Endothelial cell of umbilical vein (primary cell): ENCODE results near the gene MRPS30. TPM values are rescaled to one million over a fixed set of nuclear protein-coding genes. Genes with fewer than 3 reads are reported as not detected.

Experiments used
- BruUV-seq: library from RNA; stranded (reverse); fragments of 400-500 nt; replicated peaks from 2 replicates; lab custom pipeline; 2021; lab: Mats Ljungman, UMichigan
- CTCF ChIA-PET: fragments of 300-600, 350-600 bp; sonication (Branson Sonifier 250); formaldehyde crosslinking; loops from one replicate; lab custom pipeline; 2021; ENCODE audit warnings: antibody characterized with exemption, inconsistent platforms; lab: Charles Lee
- POLR2A ChIA-PET: fragments of 300-600, 350-600 bp; sonication (Branson Sonifier 250); formaldehyde crosslinking; loops from one replicate; lab custom pipeline; 2021; ENCODE audit warnings: antibody characterized with exemption, inconsistent platforms; lab: Charles Lee
- DNase-seq: peaks from one replicate; pipeline ENCODE4 v3.0.0-alpha.2; 2011; ENCODE audit warnings: low read depth, low spot score
- FAIRE-seq: peaks from 2 replicates; lab custom pipeline; 2011; peaks lifted over from hg19 to GRCh38; lab: Jason Lieb, UNC
- H2AFZ ChIP-seq: 2 replicates; pipeline ENCODE4 v1.6.0; 2012; ENCODE audit warnings: low read depth, low read length, control low read depth, inconsistent platforms
- H3K27ac ChIP-seq: 2 replicates; pipeline ENCODE4 v1.5.1; 2011; ENCODE audit warnings: low read depth, mild to moderate bottlenecking, control low read depth, low read length, moderate library complexity; ENCODE audit not compliant: insufficient read depth
- H3K27me3 ChIP-seq, 2 experiments: 2 replicates each; pipeline versions ENCODE4 v1.6.0 to v1.6.1; 2011; ENCODE audit warnings: low read length in 2 of 2, mixed read lengths in 1 of 2; ENCODE audit not compliant: control insufficient read depth in 2 of 2, insufficient read depth in 2 of 2
- H3K36me3 ChIP-seq, 2 experiments: 2 replicates in 1 of 2; 3 replicates in 1 of 2; pipeline ENCODE4 v1.5.1; 2011; ENCODE audit warnings: low read length in 2 of 2, mild to moderate bottlenecking in 1 of 2, moderate library complexity in 1 of 2; ENCODE audit not compliant: control insufficient read depth in 2 of 2, insufficient read depth in 2 of 2; ENCODE audit errors: extremely low read depth in 1 of 2
- H3K4me1 ChIP-seq: 3 replicates; pipeline ENCODE4 v1.5.1; 2011; ENCODE audit warnings: mild to moderate bottlenecking, low read length; ENCODE audit not compliant: control insufficient read depth, insufficient read depth; ENCODE audit errors: extremely low read depth
- H3K4me2 ChIP-seq: 2 replicates; pipeline ENCODE4 v1.6.1; 2011; ENCODE audit warnings: low read length, control low read depth, mixed read lengths; ENCODE audit not compliant: insufficient read depth
- H3K4me3 ChIP-seq, 3 experiments: fragments of 200-600 bp in 1 of 3; sonication (generic), shearing (Covaris generic) in 1 of 3; replicated peaks in 1 of 3; 2 replicates each; pipeline ENCODE4 v1.5.1; 2011 to 2016; ENCODE audit warnings: control low read depth in 3 of 3, low read length in 3 of 3, mild to moderate bottlenecking in 2 of 3, inconsistent platforms in 1 of 3, low read depth in 1 of 3, moderate library complexity in 1 of 3; ENCODE audit not compliant: insufficient read depth in 1 of 3
- H3K79me2 ChIP-seq: 2 replicates; pipeline ENCODE4 v1.6.0; 2012; ENCODE audit warnings: low read length, inconsistent platforms; ENCODE audit not compliant: control insufficient read depth, insufficient read depth
- H3K9ac ChIP-seq: replicated peaks from 2 replicates; pipeline ENCODE3; 2011; ENCODE audit warnings: low read length, control low read depth; ENCODE audit not compliant: insufficient read depth; ENCODE audit errors: extremely low read depth
- H3K9me1 ChIP-seq: replicated peaks from 3 replicates; pipeline ENCODE4 v1.6.0; 2011; ENCODE audit warnings: mild to moderate bottlenecking, low read length; ENCODE audit not compliant: control insufficient read depth, insufficient read depth; ENCODE audit errors: extremely low read depth
- H3K9me3 ChIP-seq: replicated peaks from 2 replicates; pipeline ENCODE4 v1.5.1; 2012; ENCODE audit warnings: low read length, inconsistent platforms; ENCODE audit not compliant: control insufficient read depth, insufficient read depth
- H4K20me1 ChIP-seq: replicated peaks from 2 replicates; pipeline ENCODE3; 2011; ENCODE audit warnings: mild to moderate bottlenecking, low read length; ENCODE audit not compliant: control insufficient read depth, insufficient read depth; ENCODE audit errors: extremely low read depth
- CTCF ChIP-seq, 2 donors: IDR thresholded peaks; 1 replicate in 1 of 2; 2 replicates in 1 of 2; pipeline ENCODE4 v1.5.1; 2011; ENCODE audit warnings: low read length in 2 of 2, mild to moderate bottlenecking in 2 of 2, moderate library complexity in 2 of 2, control low read depth in 1 of 2, inconsistent platforms in 1 of 2, low read depth in 1 of 2; ENCODE audit not compliant: insufficient read depth in 1 of 2; ENCODE audit errors: extremely low read depth in 1 of 2
- EZH2 ChIP-seq: IDR thresholded peaks from 2 replicates; pipeline ENCODE4 v1.6.1; 2012; ENCODE audit warnings: borderline replicate concordance, low read depth, mild to moderate bottlenecking, moderate library complexity, low read length, inconsistent platforms; ENCODE audit not compliant: severe bottlenecking
- FOS ChIP-seq: IDR thresholded peaks from 2 replicates; pipeline ENCODE4 v1.6.1; 2011; ENCODE audit warnings: mild to moderate bottlenecking, low read length, moderate library complexity, borderline replicate concordance; ENCODE audit not compliant: insufficient read depth
- GATA2 ChIP-seq: IDR thresholded peaks from 2 replicates; pipeline ENCODE4 v1.7.0; 2011; ENCODE audit warnings: low read depth, mild to moderate bottlenecking, moderate library complexity, mixed read lengths, low read length; ENCODE audit not compliant: insufficient read length, insufficient read depth
- JUN ChIP-seq: IDR thresholded peaks from 2 replicates; pipeline ENCODE4 v1.6.1; 2011; ENCODE audit warnings: borderline replicate concordance, low read depth; ENCODE audit not compliant: insufficient read length, insufficient read depth
- MAX ChIP-seq: IDR thresholded peaks from 2 replicates; pipeline ENCODE4 v1.6.1; 2011; ENCODE audit not compliant: insufficient read depth, insufficient read length
- MYC ChIP-seq: IDR thresholded peaks from one replicate; pipeline ENCODE4 v1.6.1; 2011; ENCODE audit warnings: mild to moderate bottlenecking, low read depth, low read length
- POLR2A ChIP-seq: IDR thresholded peaks from 2 replicates; pipeline ENCODE4 v1.6.1; 2012; ENCODE audit warnings: low read depth, mild to moderate bottlenecking, control low read depth, low read length
- POLR2AphosphoS5 ChIP-seq: IDR thresholded peaks from 2 replicates; pipeline ENCODE4 v1.6.1; 2012; ENCODE audit warnings: low read depth, mild to moderate bottlenecking, control low read depth, low read length, moderate library complexity; ENCODE audit not compliant: insufficient read depth
- dilution Hi-C: fragments of 300-500 bp; cut with MboI; formaldehyde crosslinking; loops from one replicate; pipeline ENCODE4 v1.15.0; 2019; ENCODE audit warnings: low sequenced_read_pairs; ENCODE audit not compliant: extremely low pct_ligation_motif_present
- intact Hi-C: fragments of 100-400 bp; cut with micrococcal nuclease; formaldehyde crosslinking; loops from one replicate; pipeline ENCODE4 v1.10.0; 2022
- polyA plus RNA-seq, 4 experiments: library from polyadenylated mRNA; depleted of rRNA in 3 of 4; stranded (reverse) in 3 of 4; unstranded in 1 of 4; fragments of >200 nt; gene quantifications; 2 replicates each; pipeline versions ENCODE4 v1.2.1 to v1.2.3, GENCODE V29; 2011 to 2012; ENCODE audit warnings: missing spikeins in 1 of 4
- total RNA-seq: library from RNA; stranded (reverse); gene quantifications from 2 replicates; pipeline ENCODE4 v1.2.3, GENCODE V29; 2021

Gene MRPS30
- total and polyA plus RNA-seq, 2 donors (not counting 3 experiments of a cell fraction or from before 2014, with no cell fraction given) = 33.8 to 34.6 TPM

GRCh38 chr5:44839018-44839681 is 30.4 kb downstream of the MRPS30 start:
- no peaks in the 10 kb centered on the region for H3K27me3 ChIP-seq
- no peaks in the 10 kb centered on the region for H3K9me1 ChIP-seq
- ChIA-PET POLR2A (no interaction called here), CTCF (no interaction called here)
- no peak overlapping the region for H2AFZ ChIP-seq
- H3K9me3 ChIP-seq = no peaks in the 10 kb centered on the region
- no peak for DNase-seq
- intact Hi-C loops (no loop called here), dilution Hi-C loops (no loop called here)
- no peaks in the 10 kb centered on the region for H3K36me3 ChIP-seq
- H3K4me1 ChIP-seq = no peaks in the 10 kb centered on the region
- H3K9ac ChIP-seq = no peak overlapping the region
- no peak for FAIRE-seq
- TF ChIP-seq MAX = no peak
- no peak for TF ChIP-seq MYC
- no peak for TF ChIP-seq EZH2
- TF ChIP-seq CTCF (IDR thresholded peaks at IDR 0.05; ENCODE audit: extremely low read depth in 1 of 2, insufficient read depth in 1 of 2, low read depth in 1 of 2, low read length in 2 of 2) = no peak
- no peak for TF ChIP-seq GATA2
- TF ChIP-seq JUN = no peak
- no peak for TF ChIP-seq FOS
- no peak for TF ChIP-seq POLR2A
- no peak for TF ChIP-seq POLR2AphosphoS5
- no peak overlapping the region for H3K4me2 ChIP-seq
- no TSS peak for BruUV-seq
- H3K79me2 ChIP-seq = no peaks in the 10 kb centered on the region
- H4K20me1 ChIP-seq = no peaks in the 10 kb centered on the region
- H3K27ac ChIP-seq = no peak overlapping the region
- no peak overlapping the region for H3K4me3 ChIP-seq
